MCF 10A (cell line): Measurements from ENCODE around the gene KSR1. TPM values are rescaled to one million over a fixed set of nuclear protein-coding genes. Genes with fewer than 3 reads are reported as not detected.

Experiments used
- BruUV-seq: library from RNA; stranded (reverse); fragments of 400-500 nt; replicated peaks from 2 replicates; lab custom pipeline; 2021; lab: Mats Ljungman, UMichigan
- CTCF ChIA-PET: fragments of 300-600 bp; sonication (Branson Sonifier 250); formaldehyde crosslinking; extraction: SDS; loops from one replicate; lab custom pipeline; 2021; ENCODE audit warnings: antibody characterized with exemption, inconsistent platforms; lab: Yijun Ruan, JAX
- POLR2A ChIA-PET: fragments of 300-600, 350-650 bp; sonication (Branson Sonifier 250); formaldehyde crosslinking; extraction: SDS; loops from one replicate; lab custom pipeline; 2020; ENCODE audit warnings: antibody characterized with exemption, inconsistent platforms; lab: Yijun Ruan, JAX
- DNase-seq: peaks from one replicate; pipeline ENCODE4 v3.0.0-alpha.2; 2018; ENCODE audit not compliant: unreplicated experiment
- H3K27ac Mint-ChIP-seq: one replicate; pipeline ENCODE4 v1.8.0; 2022; ENCODE audit warnings: mild to moderate bottlenecking, low read depth, mixed read lengths; ENCODE audit not compliant: unreplicated experiment
- H3K27me3 Mint-ChIP-seq: one replicate; pipeline ENCODE4 v1.8.0; 2022; ENCODE audit warnings: mixed read lengths; ENCODE audit not compliant: insufficient read depth, unreplicated experiment
- H3K36me3 Mint-ChIP-seq: one replicate; pipeline ENCODE4 v1.8.0; 2022; ENCODE audit warnings: mild to moderate bottlenecking, moderate library complexity, mixed read lengths; ENCODE audit not compliant: insufficient read depth, unreplicated experiment
- H3K4me1 Mint-ChIP-seq: one replicate; pipeline ENCODE4 v1.8.0; 2022; ENCODE audit warnings: mixed read lengths; ENCODE audit not compliant: insufficient read depth, unreplicated experiment
- H3K4me3 Mint-ChIP-seq: one replicate; pipeline ENCODE4 v1.8.0; 2022; ENCODE audit warnings: mild to moderate bottlenecking, moderate library complexity, mixed read lengths; ENCODE audit not compliant: unreplicated experiment
- H3K9me3 Mint-ChIP-seq: one replicate; pipeline ENCODE4 v1.8.0; 2022; ENCODE audit warnings: mixed read lengths; ENCODE audit not compliant: unreplicated experiment
- intact Hi-C: fragments of 100-400 bp; cut with micrococcal nuclease; formaldehyde crosslinking; loops from 2 replicates; pipeline ENCODE4 v1.14.1; 2022
- total RNA-seq: library from RNA; stranded (reverse); gene quantifications from 2 replicates; pipeline ENCODE4 v1.2.3, GENCODE V29; 2022
- TF ChIP-seq, protein P1 (sequence below): fragments of 200-600 bp; IDR thresholded peaks from one replicate; pipeline ENCODE4 v1.8.0; 2022; ENCODE audit warnings: antibody characterized with exemption, mild to moderate bottlenecking; ENCODE audit not compliant: unreplicated experiment

Gene KSR1
- total RNA-seq, 1 experiment from 2014 or later = 7.2 TPM

DNA sequence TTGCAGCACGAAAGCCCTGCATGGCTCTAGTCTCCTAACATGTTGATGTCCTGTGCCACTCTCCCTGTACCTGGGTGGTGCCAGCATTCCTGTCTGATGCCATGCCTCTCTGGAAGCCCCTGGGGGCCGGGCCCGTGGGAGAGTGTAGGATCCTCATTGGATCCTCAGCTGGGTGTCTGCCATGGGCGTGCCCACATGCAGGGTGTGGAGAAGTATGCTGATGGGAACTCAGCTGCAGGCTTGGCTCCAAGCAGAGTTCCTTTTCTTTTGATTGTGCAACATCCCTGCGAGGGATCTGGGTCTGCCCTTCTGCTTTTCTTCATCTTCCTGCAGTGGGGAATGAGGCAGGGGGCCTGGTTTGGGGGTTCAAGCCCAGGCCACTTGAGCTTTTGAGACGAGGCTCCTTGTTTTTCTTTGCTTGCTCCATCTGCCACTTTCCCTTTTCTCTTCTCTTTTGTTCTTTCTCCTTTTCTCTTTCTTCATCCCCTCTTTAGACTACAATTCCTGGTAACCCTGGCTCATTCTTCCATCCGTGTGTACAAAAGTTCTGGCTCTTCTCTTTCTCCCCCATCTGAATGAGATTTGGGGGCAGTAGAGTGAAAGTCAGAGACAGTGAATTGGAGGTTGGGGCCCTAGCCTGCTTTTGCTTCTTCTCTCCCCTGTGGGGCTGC lies 32.9 kb downstream of the KSR1 start:
- peaks cover 27% of the 10 kb centered on the region for H3K4me1 Mint-ChIP-seq
- ChIA-PET CTCF (interaction anchor here (0.9 to 12.2 kb wide), 4 partner anchors 11 to 112 kb away, joined by 3 to 196 read pairs (median 4); no protein-coding TSS in a partner anchor), POLR2A (interaction anchor here (0.7 kb wide), 1 partner anchor 169 kb away, joined by 3 read pairs; no protein-coding TSS in a partner anchor)
- no peaks in the 10 kb centered on the region for H3K36me3 Mint-ChIP-seq
- peak overlapping the region; percentile 20 for H3K27ac Mint-ChIP-seq
- TF ChIP-seq, protein P1, sequence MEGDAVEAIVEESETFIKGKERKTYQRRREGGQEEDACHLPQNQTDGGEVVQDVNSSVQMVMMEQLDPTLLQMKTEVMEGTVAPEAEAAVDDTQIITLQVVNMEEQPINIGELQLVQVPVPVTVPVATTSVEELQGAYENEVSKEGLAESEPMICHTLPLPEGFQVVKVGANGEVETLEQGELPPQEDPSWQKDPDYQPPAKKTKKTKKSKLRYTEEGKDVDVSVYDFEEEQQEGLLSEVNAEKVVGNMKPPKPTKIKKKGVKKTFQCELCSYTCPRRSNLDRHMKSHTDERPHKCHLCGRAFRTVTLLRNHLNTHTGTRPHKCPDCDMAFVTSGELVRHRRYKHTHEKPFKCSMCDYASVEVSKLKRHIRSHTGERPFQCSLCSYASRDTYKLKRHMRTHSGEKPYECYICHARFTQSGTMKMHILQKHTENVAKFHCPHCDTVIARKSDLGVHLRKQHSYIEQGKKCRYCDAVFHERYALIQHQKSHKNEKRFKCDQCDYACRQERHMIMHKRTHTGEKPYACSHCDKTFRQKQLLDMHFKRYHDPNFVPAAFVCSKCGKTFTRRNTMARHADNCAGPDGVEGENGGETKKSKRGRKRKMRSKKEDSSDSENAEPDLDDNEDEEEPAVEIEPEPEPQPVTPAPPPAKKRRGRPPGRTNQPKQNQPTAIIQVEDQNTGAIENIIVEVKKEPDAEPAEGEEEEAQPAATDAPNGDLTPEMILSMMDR = no peak
- intact Hi-C loops = no loop called here
- no peaks in the 10 kb centered on the region for H3K9me3 Mint-ChIP-seq
- no peaks in the 10 kb centered on the region for H3K27me3 Mint-ChIP-seq
- no TSS peak for BruUV-seq
- peak; percentile 87 for DNase-seq
- peak overlapping the region; percentile 1 for H3K4me3 Mint-ChIP-seq

DNA sequence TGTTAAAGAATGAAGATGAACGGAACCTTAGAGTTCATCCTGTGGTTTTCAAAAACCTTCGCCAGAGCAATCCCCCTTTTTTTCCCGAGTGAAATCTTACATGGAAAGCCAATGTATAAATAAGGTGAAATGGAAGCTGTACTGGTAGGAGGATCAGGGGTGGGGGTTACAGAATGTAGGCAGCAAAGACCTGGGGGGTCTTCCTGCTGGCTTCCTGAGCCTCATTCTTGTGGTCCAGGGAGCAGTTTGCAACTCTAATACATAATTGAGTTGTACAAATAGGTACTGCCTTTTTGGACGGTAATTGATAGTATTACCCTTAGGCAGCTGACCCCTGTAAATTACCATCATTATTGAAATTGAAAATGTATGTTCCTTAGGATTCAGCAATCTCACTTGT lies 34.1 kb downstream of the KSR1 start:
- intact Hi-C loops = no loop called here

DNA sequence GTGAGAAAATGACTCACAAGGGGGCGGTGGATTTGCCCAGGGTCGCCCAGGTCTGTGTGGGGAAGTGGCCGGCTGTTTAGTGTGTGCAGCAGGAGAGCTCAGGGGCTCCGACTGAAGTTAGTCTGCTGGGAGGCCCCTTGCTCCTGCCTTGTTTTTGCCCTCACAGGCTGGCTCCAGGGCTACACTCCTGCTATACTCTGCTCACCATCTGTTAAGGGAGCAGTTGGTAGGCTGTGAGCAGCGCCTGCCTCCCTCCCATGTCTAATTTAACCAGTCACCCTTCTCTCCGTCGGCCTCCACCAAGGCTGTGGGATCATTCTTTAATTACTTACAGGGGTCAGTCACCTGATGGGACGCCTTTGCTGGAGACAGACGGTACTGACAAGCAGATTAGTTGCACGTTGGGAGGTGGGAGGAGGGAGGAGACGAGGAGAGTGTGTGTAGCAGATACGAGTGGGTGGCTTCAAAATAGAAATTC lies 35.5 kb downstream of the KSR1 start:
- H3K4me3 Mint-ChIP-seq = no peak overlapping the region
- ChIA-PET POLR2A (no interaction called here), CTCF (interaction anchor here (0.5 to 12.2 kb wide), 6 partner anchors 109 to 485 kb away, joined by 3 to 196 read pairs (median 3); no protein-coding TSS in a partner anchor)
- no peak overlapping the region for H3K27ac Mint-ChIP-seq
- H3K4me1 Mint-ChIP-seq = peaks cover 35% of the 10 kb centered on the region
- TF ChIP-seq, protein P1 = no peak
- no peaks in the 10 kb centered on the region for H3K27me3 Mint-ChIP-seq
- H3K36me3 Mint-ChIP-seq = no peaks in the 10 kb centered on the region
- no peak for DNase-seq
- H3K9me3 Mint-ChIP-seq = no peaks in the 10 kb centered on the region
- no TSS peak for BruUV-seq
- intact Hi-C loops = no loop called here

More for the DNA sequence above, 34.1 kb downstream of the KSR1 start:
- POLR2A ChIA-PET = interaction anchor here (0.6 to 0.9 kb wide), 2 partner anchors 110 to 118 kb away, joined by 4 read pairs; no protein-coding TSS in a partner anchor
- no peaks in the 10 kb centered on the region for H3K36me3 Mint-ChIP-seq
- BruUV-seq = no TSS peak
- peaks cover 35% of the 10 kb centered on the region for H3K4me1 Mint-ChIP-seq
- no peak for DNase-seq
- CTCF ChIA-PET = interaction anchor here (0.9 to 12.2 kb wide), 2 partner anchors 82 to 110 kb away, joined by 3 to 196 read pairs; no protein-coding TSS in a partner anchor
- no peaks in the 10 kb centered on the region for H3K27me3 Mint-ChIP-seq
- H3K27ac Mint-ChIP-seq = no peak overlapping the region
- TF ChIP-seq, protein P1 = no peak
- H3K9me3 Mint-ChIP-seq = no peaks in the 10 kb centered on the region
- no peak overlapping the region for H3K4me3 Mint-ChIP-seq

DNA sequence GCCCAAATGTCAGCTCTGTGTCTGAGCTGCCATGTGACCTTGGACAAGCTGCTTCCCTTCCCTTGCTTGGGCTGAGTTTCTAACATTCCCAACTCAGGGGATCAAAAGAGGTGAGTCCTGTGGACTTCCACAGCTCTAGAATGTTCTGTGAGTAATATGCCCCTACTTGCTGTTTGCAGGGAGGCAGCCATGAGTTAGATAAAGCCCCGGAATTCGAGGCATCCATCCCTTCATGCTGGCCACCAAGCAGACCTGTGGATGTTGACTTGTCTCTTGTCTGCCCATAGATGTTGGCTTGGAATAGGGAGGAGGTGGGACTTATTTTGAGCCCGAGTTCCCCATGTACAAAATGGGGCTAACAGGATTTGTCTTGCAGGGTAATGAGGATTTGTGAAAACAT lies 36.2 kb downstream of the KSR1 start:
- BruUV-seq = no TSS peak
- ChIA-PET POLR2A (interaction anchor here (3.3 kb wide), 1 partner anchor 107 kb away, joined by 21 read pairs; no protein-coding TSS in a partner anchor), CTCF (interaction anchor here (0.6 to 12.2 kb wide), 5 partner anchors 55 to 255 kb away, joined by 3 to 196 read pairs (median 3); no protein-coding TSS in a partner anchor)
- Mint-ChIP-seq H3K27me3 (no peaks in the 10 kb centered on the region), H3K4me3 (no peak overlapping the region), H3K9me3 (no peaks in the 10 kb centered on the region), H3K36me3 (no peaks in the 10 kb centered on the region), H3K27ac (no peak overlapping the region), H3K4me1 (peaks cover 35% of the 10 kb centered on the region)
- TF ChIP-seq, protein P1 = no peak
- no peak for DNase-seq
- intact Hi-C loops = no loop called here
